HG02571 (cell line): ENCODE results near the gene TRIM49C.
"Not testable (repeated sequence)": the region's sequence is repeated elsewhere in the genome, so short reads cannot be mapped to it uniquely, and the experiment has no call there.

Experiments used
- ATAC-seq: cut with Tn5 transposase; IDR thresholded peaks from one replicate; pipeline ENCODE4 v1.9.1; 2021; ENCODE audit warnings: mild to moderate bottlenecking, moderate library complexity; ENCODE audit not compliant: unreplicated experiment

Gene TRIM49C

GRCh38 chr11:90030806-90031205 lies at the start of gene TRIM49C:
Gene TRIM49C (plus strand): TSS chr11:90031106. CDS start chr11:90035212, 4,106 bp downstream.
- ATAC-seq, result not testable (repeated sequence)

GRCh38 chr11:90024184-90024583 lies 6.7 kb upstream of the TRIM49C start:
- ATAC-seq, result not testable (repeated sequence)

GRCh38 chr11:90051591-90052209 lies 20.8 kb downstream of the TRIM49C start:
- ATAC-seq, result not testable (repeated sequence)

GRCh38 chr11:90052311-90052710 lies 21.4 kb downstream of the TRIM49C start:
- ATAC-seq, result not testable (repeated sequence)

GRCh38 chr11:90053545-90053944 lies 22.6 kb downstream of the TRIM49C start:
- ATAC-seq, result not testable (repeated sequence)

- ATAC-seq, result not testable (repeated sequence)
These were observed 54.7 kb downstream of the TRIM49C start, which contains the start of gene UBTFL1 for GRCh38 chr11:90085650-90086049. Gene UBTFL1 (plus strand): TSS chr11:90085950. CDS start chr11:90085950, 0 bp downstream.

GRCh38 chr11:90088731-90089130 lies 57.8 kb downstream of the TRIM49C start:
- ATAC-seq, result not testable (repeated sequence)
